Stimulated activated CD8-positive, alpha-beta memory T cell treated with anti-CD3 and anti-CD28 coated beads, Interleukin-15, amount 100 ng/mL, for 1 hour (primary cell): ENCODE measurements around the gene CCL19.

Source experiments
- DNase-seq: peaks from one replicate; pipeline ENCODE4 v3.0.0-alpha.2; 2020; ENCODE audit warnings: low read depth

The CCL19 gene

GRCh38 chr9:34662526-34663302 lies 28.4 kb downstream of the CCL19 start, which contains the start of gene CCL27:
CCL27 (minus strand) TSS chr9:34662657; CDS start chr9:34662633, 24 bp downstream.
- DNase-seq, result no peak

GRCh38 chr9:34659592-34660253 lies 31.4 kb downstream of the CCL19 start:
- DNase-seq, result no peak

GRCh38 chr9:34658461-34658860 lies 32.6 kb downstream of the CCL19 start:
- DNase-seq, result no peak

GRCh38 chr9:34656992-34657391 lies 34.1 kb downstream of the CCL19 start:
- DNase-seq, result no peak

GRCh38 chr9:34655394-34655793 lies 35.7 kb downstream of the CCL19 start:
- no peak for DNase-seq

- no peak for DNase-seq
These were observed 36.6 kb downstream of the CCL19 start for GRCh38 chr9:34654323-34655051.

- no peak for DNase-seq
These were observed 37.7 kb downstream of the CCL19 start for GRCh38 chr9:34653151-34654072.

GRCh38 chr9:34652602-34653000 lies 38.5 kb downstream of the CCL19 start:
- no peak for DNase-seq

GRCh38 chr9:34651876-34652601 lies 39.0 kb downstream of the CCL19 start, which contains the start of gene IL11RA:
IL11RA (plus strand) TSS chr9:34652185; CDS start chr9:34655218, 3,033 bp downstream.
- DNase-seq, result no peak

GRCh38 chr9:34651321-34651720 lies 39.8 kb downstream of the CCL19 start:
- DNase-seq, result no peak

- DNase-seq, result no peak
These were observed 40.3 kb downstream of the CCL19 start for GRCh38 chr9:34650816-34651215.

- DNase-seq, result no peak
These were observed 42.4 kb downstream of the CCL19 start for GRCh38 chr9:34648673-34649072.

- no peak for DNase-seq
These were observed 43.4 kb downstream of the CCL19 start for GRCh38 chr9:34647651-34648050.

GRCh38 chr9:34647084-34647403 lies 44.0 kb downstream of the CCL19 start:
- DNase-seq, result no peak

GRCh38 chr9:34646211-34647083 lies 44.6 kb downstream of the CCL19 start, which contains the start of gene GALT:
GALT (plus strand) TSS chr9:34646675; CDS start chr9:34646705, 30 bp downstream.
- peak; percentile 96 for DNase-seq

- DNase-seq, result no peak
These were observed 46.2 kb downstream of the CCL19 start for GRCh38 chr9:34644766-34645314.

- no peak for DNase-seq
These were observed 48.4 kb downstream of the CCL19 start for GRCh38 chr9:34642679-34643078.
